ENCODE measurements around the gene MAP3K8.

GRCh38 chr10:30447125-30447799 lies 13.3 kb downstream of the MAP3K8 start:
- TF ChIP-seq, protein P1, sequence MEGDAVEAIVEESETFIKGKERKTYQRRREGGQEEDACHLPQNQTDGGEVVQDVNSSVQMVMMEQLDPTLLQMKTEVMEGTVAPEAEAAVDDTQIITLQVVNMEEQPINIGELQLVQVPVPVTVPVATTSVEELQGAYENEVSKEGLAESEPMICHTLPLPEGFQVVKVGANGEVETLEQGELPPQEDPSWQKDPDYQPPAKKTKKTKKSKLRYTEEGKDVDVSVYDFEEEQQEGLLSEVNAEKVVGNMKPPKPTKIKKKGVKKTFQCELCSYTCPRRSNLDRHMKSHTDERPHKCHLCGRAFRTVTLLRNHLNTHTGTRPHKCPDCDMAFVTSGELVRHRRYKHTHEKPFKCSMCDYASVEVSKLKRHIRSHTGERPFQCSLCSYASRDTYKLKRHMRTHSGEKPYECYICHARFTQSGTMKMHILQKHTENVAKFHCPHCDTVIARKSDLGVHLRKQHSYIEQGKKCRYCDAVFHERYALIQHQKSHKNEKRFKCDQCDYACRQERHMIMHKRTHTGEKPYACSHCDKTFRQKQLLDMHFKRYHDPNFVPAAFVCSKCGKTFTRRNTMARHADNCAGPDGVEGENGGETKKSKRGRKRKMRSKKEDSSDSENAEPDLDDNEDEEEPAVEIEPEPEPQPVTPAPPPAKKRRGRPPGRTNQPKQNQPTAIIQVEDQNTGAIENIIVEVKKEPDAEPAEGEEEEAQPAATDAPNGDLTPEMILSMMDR (IDR thresholded peaks at IDR 0.05): no peak
- no peak for TF ChIP-seq POLR2A (IDR thresholded peaks at IDR 0.05)
